ENCODE data around the gene DGKQ.

GRCh38 chr4:948101-948935, 25.1 kb downstream of the DGKQ start:
- TF ChIP-seq MAFK (IDR thresholded peaks at IDR 0.05; ENCODE audit: partially characterized antibody) (no peak), FOSL2 (IDR thresholded peaks at IDR 0.05) (no peak), FOSL2 (CRISPR knock-in tag; IDR thresholded peaks at IDR 0.05) (no peak), RAD21 (conservative IDR thresholded peaks at IDR 0.05 in 1 of 2, IDR thresholded peaks at IDR 0.05 in 1 of 2) (no peak), ZNF302 (CRISPR knock-in tag; IDR thresholded peaks at IDR 0.05) (no peak), EP300 (IDR thresholded peaks at IDR 0.05) (no peak), RCOR1 (IDR thresholded peaks at IDR 0.05; ENCODE audit: low read depth, low read length) (no peak), CEBPB (IDR thresholded peaks at IDR 0.05) (no peak), HOXB5 (CRISPR knock-in tag; IDR thresholded peaks at IDR 0.05) (no peak), EHMT2 (IDR thresholded peaks at IDR 0.05; ENCODE audit: low read depth) (no peak)
- TF ChIP-seq, protein P1, sequence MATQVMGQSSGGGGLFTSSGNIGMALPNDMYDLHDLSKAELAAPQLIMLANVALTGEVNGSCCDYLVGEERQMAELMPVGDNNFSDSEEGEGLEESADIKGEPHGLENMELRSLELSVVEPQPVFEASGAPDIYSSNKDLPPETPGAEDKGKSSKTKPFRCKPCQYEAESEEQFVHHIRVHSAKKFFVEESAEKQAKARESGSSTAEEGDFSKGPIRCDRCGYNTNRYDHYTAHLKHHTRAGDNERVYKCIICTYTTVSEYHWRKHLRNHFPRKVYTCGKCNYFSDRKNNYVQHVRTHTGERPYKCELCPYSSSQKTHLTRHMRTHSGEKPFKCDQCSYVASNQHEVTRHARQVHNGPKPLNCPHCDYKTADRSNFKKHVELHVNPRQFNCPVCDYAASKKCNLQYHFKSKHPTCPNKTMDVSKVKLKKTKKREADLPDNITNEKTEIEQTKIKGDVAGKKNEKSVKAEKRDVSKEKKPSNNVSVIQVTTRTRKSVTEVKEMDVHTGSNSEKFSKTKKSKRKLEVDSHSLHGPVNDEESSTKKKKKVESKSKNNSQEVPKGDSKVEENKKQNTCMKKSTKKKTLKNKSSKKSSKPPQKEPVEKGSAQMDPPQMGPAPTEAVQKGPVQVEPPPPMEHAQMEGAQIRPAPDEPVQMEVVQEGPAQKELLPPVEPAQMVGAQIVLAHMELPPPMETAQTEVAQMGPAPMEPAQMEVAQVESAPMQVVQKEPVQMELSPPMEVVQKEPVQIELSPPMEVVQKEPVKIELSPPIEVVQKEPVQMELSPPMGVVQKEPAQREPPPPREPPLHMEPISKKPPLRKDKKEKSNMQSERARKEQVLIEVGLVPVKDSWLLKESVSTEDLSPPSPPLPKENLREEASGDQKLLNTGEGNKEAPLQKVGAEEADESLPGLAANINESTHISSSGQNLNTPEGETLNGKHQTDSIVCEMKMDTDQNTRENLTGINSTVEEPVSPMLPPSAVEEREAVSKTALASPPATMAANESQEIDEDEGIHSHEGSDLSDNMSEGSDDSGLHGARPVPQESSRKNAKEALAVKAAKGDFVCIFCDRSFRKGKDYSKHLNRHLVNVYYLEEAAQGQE (IDR thresholded peaks at IDR 0.05) = no peak
- TF ChIP-seq, protein P2, sequence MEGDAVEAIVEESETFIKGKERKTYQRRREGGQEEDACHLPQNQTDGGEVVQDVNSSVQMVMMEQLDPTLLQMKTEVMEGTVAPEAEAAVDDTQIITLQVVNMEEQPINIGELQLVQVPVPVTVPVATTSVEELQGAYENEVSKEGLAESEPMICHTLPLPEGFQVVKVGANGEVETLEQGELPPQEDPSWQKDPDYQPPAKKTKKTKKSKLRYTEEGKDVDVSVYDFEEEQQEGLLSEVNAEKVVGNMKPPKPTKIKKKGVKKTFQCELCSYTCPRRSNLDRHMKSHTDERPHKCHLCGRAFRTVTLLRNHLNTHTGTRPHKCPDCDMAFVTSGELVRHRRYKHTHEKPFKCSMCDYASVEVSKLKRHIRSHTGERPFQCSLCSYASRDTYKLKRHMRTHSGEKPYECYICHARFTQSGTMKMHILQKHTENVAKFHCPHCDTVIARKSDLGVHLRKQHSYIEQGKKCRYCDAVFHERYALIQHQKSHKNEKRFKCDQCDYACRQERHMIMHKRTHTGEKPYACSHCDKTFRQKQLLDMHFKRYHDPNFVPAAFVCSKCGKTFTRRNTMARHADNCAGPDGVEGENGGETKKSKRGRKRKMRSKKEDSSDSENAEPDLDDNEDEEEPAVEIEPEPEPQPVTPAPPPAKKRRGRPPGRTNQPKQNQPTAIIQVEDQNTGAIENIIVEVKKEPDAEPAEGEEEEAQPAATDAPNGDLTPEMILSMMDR (IDR thresholded peaks at IDR 0.05) = no peak

Data from A549 (cell line).